AG04450 (cell line): ENCODE measurements around the gene PEG3. TPM values are rescaled to one million over a fixed set of nuclear protein-coding genes. Genes with fewer than 3 reads are reported as not detected.

ENCODE experiments used
- CTCF ChIA-PET: fragments of 300-600, 350-600 bp; formaldehyde crosslinking; extraction: SDS; loops from one replicate; lab custom pipeline; 2022; ENCODE audit warnings: antibody characterized with exemption, inconsistent platforms; lab: Charles Lee
- POLR2A ChIA-PET: fragments of 350-600 bp; formaldehyde crosslinking; extraction: SDS; loops from one replicate; lab custom pipeline; 2021; ENCODE audit warnings: antibody characterized with exemption, inconsistent platforms; lab: Yijun Ruan, JAX
- DNase-seq: peaks from one replicate; pipeline ENCODE4 v3.0.0-alpha.2; 2011; ENCODE audit warnings: low read depth, low spot score
- H3K27ac ChIP-seq: one replicate; pipeline ENCODE4 v1.5.1; 2012; ENCODE audit warnings: low read depth, low read length, control low read depth
- H3K27me3 ChIP-seq: one replicate; pipeline ENCODE4 v1.6.0; 2012; ENCODE audit warnings: low read length; ENCODE audit not compliant: control insufficient read depth, insufficient read depth
- H3K4me3 ChIP-seq: 2 replicates; pipeline ENCODE4 v1.5.1; 2011; ENCODE audit warnings: mild to moderate bottlenecking, low read depth, low read length, control low read depth
- H3K9me3 ChIP-seq: 2 replicates; pipeline ENCODE4 v1.5.1; 2012; ENCODE audit warnings: low read length; ENCODE audit not compliant: control insufficient read depth, insufficient read depth
- CTCF ChIP-seq: IDR thresholded peaks from 2 replicates; pipeline ENCODE4 v1.5.1; 2011; ENCODE audit warnings: low read depth, low read length, control low read depth, inconsistent platforms
- polyA plus RNA-seq: library from polyadenylated mRNA; depleted of rRNA; stranded (reverse); fragments of >200 nt; gene quantifications from 2 replicates; pipeline ENCODE4 v1.2.3, GENCODE V29; 2011

The PEG3 gene
- polyA plus RNA-seq, 1 experiment: not detected

DNA sequence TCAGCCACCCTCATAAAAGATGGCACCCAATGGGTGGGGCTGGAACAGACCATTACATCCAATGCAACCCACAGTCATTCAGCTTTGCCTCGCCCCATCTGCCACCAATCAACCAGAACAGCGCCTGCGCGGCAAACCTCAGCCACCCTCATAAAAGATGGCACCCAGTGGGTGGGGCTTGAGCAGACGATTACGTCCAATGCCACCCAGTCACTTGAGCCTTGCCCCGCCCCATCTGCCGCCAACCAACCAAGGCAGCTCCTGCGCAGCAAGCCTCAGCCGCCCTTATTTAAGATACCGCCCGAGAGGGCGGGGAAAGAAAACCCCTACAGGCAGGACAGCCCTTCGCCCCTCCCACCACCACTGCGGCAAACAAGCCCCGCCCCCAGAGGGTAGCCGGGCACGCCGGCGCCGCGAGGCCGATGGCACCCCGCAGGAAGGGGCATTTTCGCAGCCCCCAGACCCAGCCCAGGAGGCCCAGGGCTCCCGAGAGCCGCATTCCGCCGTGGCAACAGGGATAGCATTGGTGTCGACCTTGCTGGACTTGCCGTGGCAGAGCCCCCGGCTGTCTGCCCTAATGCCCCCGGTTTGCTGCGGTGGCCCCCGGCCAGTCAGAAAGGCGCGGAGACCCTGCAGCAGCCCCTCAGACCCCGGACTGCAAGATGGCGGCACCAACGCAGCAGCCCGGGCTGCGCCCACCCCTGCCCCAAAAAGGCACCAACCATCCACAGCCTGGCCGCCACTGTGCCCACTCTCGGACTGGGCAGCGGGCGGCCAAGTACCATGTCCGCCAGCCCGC lies 675 bp downstream of the PEG3 start:
- DNase-seq: no peak
- H3K4me3 ChIP-seq: no peak overlapping the region
- H3K27ac ChIP-seq: no peak overlapping the region
- H3K9me3 ChIP-seq: peaks cover 59% of the 10 kb centered on the region
- ChIA-PET CTCF (no interaction called here), POLR2A (no interaction called here)
- no peaks in the 10 kb centered on the region for H3K27me3 ChIP-seq
- no peak for TF ChIP-seq CTCF

- Histone ChIP-seq H3K27ac (no peak overlapping the region), H3K4me3 (no peak overlapping the region), H3K27me3 (no peaks in the 10 kb centered on the region), H3K9me3 (peaks cover 63% of the 10 kb centered on the region)
- POLR2A ChIA-PET: no interaction called here
- TF ChIP-seq CTCF: no peak
- DNase-seq: no peak
- CTCF ChIA-PET: no interaction called here
Measured at GRCh38 chr19:56838909-56839651, 1.4 kb downstream of the PEG3 start.

DNA sequence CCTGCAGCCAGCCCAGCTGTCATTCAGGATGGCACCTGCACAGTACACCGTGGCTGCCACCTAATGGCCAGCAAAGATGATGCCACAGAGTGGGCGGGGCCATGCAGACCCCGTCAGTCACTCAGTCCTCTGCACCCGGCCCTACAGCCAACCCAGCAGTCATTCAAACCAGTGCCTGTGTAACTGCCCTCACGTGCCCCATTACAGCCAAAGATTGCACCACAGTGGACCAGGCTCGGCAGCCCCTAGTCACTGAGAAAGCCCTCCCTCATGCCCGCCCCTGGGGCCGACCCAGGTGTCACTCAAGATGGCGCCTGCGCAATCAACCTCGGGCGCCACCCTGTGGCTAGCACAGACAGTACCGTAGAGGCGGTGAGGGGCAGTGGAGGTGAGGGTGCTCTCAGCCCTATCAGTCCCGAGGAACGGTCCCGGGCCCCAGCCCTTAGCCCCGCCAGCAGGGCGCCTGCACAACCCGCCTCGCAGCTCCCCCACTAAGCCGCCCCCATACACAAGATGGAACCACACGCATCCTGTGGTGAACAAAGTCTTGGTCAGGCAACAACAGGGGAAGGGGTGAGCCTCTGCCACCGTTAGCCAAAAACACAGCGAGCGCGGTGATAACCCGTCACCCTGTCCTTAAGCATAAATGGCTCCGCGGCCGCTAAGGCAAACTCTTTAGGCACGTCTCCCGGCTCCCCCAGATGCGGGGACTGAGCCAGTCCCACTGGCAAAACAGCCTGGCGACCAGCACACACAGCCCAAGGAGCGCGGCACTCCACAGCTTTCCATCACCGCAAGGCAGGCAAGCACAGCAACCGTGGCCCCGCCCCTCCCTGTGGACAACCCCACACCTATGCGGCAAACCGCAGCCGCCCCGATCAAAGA lies 2.3 kb downstream of the PEG3 start:
- H3K27me3 ChIP-seq: no peaks in the 10 kb centered on the region
- no peak for DNase-seq
- no peak overlapping the region for H3K27ac ChIP-seq

GRCh38 chr19:56837492-56838023 lies 3.0 kb downstream of the PEG3 start:
- ChIA-PET POLR2A (no interaction called here), CTCF (no interaction called here)
- H3K9me3 ChIP-seq: peaks cover 67% of the 10 kb centered on the region
- no peak for TF ChIP-seq CTCF
- H3K27ac ChIP-seq: no peak overlapping the region
- no peaks in the 10 kb centered on the region for H3K27me3 ChIP-seq
- no peak overlapping the region for H3K4me3 ChIP-seq
- DNase-seq: no peak

More for the DNA sequence above, 2.3 kb downstream of the PEG3 start:
- CTCF ChIA-PET: no interaction called here
- H3K4me3 ChIP-seq: no peak overlapping the region
- TF ChIP-seq CTCF: no peak
- POLR2A ChIA-PET: no interaction called here
- peaks cover 66% of the 10 kb centered on the region for H3K9me3 ChIP-seq
